HG03196 (cell line): Measurements from ENCODE around the gene SERPINA7.
"Not testable (repeated sequence)": the region's sequence is repeated elsewhere in the genome, so short reads cannot be mapped to it uniquely, and the experiment has no call there.

Experiments used
- ATAC-seq: cut with Tn5 transposase; IDR thresholded peaks from one replicate; pipeline ENCODE4 v1.9.1; 2021; ENCODE audit not compliant: unreplicated experiment

SERPINA7 gene, protein sequence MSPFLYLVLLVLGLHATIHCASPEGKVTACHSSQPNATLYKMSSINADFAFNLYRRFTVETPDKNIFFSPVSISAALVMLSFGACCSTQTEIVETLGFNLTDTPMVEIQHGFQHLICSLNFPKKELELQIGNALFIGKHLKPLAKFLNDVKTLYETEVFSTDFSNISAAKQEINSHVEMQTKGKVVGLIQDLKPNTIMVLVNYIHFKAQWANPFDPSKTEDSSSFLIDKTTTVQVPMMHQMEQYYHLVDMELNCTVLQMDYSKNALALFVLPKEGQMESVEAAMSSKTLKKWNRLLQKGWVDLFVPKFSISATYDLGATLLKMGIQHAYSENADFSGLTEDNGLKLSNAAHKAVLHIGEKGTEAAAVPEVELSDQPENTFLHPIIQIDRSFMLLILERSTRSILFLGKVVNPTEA

DNA sequence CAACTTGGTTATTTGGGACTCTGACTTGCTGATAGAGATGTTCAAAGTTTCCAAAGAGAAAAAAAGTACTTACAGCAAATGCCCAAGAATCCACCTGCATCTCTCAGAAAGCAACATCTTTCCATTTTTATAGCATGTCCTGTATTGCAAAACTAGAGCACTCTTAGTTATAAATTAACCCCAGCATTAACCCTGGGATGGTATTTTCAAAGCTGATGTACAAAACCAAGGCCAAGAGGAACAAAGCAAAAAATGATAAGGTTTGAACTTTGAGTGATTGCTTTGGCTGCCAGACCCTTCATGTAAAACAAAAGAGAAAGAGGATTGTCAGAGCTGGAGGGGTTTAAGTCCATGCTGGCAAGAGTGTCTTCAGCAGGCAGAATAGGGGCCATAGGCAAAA lies at the start of gene SERPINA7:
Gene SERPINA7 (minus strand): TSS at position 103 of the 400 bp plus-strand sequence. CDS start 1,669 bp downstream, outside the sequence.
- ATAC-seq = no peak

DNA sequence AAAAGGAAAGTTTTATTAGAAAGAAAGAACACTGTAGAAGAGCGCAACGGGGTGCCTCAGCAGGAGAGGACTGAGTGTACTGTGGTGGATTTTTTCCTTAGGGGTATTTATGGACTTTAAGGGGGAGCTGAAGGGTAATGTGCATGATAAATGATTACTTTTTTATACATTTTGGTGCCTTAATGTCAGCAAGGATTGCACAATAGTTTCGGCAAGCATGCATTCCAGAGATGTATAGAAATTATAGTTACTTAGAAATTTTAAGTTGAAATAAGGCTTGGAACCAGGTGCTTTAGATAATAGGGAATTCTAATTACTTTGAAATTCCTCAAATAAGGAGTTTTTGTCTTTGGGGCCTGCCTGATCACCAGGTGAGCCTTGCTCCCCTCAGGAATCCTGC lies 30.5 kb upstream of the SERPINA7 start:
- ATAC-seq = no peak

DNA sequence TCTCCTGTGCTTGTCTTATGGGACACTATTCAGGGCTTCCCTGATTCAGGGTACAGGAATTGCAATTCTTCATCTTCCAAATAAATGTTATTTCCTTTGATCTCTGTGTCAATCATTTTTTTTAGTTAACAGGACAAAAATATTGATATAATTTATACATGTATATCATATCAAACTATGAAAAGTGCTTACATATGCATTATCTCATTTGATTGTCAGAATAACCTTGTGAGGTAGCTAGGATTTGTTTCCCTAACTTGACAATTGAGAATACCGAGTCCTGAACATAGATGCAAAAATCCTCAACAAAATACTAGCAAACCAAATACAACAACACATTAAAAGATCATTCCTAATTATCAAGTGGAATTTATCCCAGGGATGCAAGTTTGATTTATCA lies 11.5 kb upstream of the SERPINA7 start:
- no peak for ATAC-seq

DNA sequence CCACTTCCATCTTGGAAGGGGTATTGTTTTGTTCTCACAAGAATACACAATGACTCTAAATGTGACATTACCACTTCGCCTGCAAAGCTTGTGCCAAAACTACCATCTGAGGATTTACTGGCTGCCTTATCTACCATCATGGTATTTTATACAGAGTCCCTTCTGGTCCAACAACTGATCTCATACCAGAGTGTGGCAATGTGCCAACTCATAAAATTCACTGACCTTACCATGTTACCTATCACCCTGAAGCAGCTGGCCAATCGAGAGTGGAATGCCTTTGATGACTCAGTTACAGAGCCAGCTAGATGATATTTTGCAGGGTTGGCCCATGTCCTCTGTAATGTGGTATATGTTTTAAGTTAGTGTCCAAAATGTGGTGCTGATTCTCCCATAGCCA lies 3.8 kb upstream of the SERPINA7 start:
- ATAC-seq = no peak

DNA sequence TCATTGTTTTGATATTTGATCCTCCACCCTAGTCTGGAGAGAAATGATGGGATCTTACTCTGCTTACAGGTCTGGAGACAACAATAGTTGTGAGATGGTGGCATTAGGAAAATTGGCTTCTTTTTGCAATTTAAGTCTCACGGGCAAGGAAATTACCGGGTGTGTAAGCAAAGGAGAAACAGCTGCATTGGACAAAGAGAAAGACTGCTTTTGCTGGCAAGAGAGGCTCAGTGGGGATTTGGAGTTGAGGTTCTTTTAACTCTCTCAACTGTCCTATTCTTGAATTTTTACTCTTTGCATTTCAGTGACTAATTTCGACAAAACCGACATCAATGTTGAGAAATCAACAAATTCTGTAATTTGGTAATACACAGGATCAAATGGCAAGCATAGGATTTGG lies 2.3 kb upstream of the SERPINA7 start:
- ATAC-seq = no peak

DNA sequence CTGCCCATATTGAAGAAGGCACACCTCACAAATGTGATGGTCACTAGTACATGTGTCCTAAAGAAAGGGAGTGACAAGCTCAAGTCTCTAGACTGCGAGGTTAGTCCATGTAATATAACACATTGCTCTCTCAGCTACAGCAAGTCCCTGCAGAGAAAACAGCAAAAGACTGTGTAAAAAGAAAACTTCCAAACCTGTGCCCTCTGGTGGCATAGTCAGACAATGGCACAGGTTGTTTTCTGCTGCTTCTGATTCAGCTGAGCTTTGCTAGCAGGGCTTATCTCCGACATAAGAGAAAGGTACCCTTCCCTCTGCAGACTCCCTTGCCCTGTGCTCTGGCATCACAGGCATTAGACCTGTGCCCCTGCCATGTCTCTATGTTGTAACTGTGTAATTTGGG lies 1.4 kb upstream of the SERPINA7 start:
- no peak for ATAC-seq

DNA sequence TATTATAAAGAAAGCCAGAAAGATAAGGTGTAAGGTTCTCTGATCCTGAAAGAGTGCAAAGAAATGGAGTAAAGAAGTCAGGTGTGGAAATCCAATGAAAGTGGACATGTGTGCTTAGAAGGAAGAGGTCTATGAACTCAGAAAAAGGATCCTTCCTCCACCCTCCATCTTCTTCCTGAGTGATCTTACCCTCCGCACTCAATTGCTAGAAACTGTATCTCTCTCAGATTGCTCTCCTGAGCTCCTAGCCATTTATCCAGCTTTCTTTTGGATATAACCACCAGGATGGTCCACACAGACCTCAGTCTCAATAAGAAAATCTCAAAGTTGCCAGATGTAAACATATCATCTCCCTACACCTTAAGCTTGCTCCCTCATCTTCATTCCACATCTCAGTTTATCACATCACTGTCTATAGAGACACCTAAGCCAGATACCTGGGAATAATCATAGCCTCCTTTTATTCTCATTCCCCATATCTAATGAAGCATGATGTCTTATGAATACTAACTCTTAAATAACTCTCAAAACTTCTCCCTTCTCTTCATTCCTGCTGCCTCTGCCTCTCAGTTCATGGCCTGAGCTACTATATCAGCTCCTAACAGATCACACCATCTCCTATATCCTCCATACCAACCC lies 573 bp downstream of the SERPINA7 start:
- ATAC-seq = no peak

DNA sequence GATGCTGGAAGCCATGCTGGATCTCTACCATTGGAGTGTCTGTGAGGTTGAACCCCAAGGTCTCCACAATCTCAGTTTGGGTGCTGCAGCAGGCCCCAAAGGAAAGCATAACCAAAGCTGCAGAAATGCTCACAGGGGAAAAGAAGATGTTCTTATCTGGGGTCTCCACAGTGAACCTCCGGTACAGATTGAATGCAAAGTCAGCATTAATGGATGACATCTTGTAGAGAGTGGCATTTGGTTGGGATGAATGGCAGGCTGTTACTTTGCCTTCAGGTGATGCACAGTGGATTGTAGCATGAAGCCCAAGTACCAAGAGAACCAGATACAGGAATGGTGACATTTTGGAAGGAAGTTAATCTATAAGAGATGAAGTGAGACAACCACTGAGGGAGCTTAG lies 1.8 kb downstream of the SERPINA7 start:
- ATAC-seq = no peak

DNA sequence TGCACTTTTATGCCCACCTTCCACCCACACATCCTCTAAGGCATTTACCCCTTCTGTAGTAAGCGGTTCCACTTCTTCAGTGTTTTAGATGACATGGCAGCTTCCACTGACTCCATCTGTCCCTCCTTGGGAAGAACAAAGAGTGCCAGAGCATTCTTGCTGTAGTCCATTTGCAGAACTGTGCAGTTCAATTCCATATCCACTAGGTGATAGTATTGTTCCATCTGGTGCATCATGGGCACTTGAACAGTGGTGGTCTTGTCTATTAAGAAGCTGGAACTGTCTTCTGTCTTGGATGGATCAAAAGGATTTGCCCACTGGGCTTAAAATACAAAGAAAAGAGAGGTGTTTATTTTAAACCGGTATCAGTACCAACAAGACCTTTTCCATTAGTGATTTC lies 3.5 kb downstream of the SERPINA7 start:
- no peak for ATAC-seq

DNA sequence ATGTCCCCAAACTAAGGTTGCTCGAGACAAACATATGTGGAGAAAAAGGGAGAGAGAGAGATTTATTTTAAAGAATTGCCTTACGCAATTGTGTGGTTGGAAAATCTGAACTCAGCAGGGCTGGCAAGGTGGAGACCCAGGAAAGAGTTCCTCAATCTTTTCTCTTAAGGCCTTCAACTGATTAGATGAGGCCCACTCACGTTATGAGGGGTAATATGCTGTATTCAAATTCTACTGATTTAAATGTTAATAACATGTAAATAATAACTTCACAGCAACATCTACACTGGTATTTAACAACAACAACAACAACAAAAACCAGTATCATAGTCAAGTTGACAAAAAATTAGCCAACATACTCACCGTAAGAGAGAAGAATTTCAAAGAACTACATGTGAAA lies 14.6 kb downstream of the SERPINA7 start:
- ATAC-seq = no peak

DNA sequence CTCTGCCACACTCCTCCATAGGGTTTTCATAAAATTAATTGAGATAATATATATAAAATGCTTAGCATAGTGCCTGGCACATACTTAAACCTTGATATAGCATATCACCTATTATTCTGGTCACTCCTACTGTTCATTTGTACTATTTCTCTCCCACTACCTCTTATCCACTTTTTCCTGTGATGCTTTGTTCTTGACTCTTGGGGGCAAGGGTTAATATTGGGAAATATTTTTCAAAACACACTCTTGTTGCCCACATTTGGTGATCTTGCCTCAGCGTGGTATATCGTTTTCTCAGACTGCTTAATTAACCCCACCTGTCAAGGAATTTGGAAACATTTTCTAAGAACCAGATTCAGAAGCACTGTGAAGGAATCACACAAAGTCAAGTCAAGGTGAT lies 16.3 kb downstream of the SERPINA7 start:
- no peak for ATAC-seq

DNA sequence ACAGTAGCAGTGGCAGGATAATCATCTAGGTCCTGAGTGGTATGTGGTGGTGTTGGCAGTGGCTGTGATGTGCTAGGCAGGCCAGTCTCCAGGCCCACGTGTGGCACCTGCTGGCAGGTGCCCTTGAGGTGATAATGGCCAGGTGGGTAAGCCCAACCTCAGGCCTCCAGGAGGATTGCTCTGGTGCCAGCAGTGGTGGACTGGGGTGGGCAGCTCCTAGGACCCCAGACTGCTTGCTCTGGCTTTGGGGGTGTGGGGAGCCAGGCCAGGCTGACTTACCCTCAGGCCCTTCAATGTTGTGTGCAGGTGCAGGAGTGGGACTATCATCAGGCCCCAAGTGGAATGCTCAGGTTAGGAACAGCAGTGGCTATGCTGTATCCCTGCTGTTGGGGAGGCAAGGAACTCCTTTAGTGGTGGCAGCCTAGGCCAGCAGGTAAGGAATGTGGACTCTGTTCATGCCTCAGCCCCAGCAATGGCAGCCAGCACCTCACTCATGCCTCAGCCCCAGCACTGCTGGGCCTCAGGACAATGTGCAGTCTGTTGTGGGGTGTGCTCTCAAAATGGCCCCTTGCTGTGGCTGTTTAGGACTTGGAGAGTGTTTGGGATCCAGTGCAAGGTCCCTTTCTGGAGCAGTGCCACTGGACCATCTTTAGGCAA lies 24.3 kb downstream of the SERPINA7 start:
- ATAC-seq = no peak

DNA sequence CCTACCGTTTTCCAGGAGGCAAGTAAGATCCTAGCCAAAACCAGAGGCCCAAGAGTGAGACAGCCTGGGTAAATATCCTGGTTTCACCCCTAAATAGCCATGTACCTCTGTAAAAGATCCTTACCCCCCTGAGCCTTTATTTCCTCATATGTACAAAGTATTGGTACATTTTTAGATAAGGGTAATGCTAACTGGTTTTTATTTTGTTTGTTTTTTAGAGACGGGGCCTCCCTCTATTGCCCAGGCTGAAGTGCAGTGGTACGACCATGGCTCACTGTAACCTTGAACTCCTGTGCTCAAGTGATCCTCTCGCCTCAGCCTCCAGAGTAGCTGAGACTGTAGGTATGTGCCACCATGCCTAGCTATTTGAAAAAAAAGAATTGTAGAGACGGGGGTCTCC lies 29.4 kb downstream of the SERPINA7 start:
- no peak for ATAC-seq

DNA sequence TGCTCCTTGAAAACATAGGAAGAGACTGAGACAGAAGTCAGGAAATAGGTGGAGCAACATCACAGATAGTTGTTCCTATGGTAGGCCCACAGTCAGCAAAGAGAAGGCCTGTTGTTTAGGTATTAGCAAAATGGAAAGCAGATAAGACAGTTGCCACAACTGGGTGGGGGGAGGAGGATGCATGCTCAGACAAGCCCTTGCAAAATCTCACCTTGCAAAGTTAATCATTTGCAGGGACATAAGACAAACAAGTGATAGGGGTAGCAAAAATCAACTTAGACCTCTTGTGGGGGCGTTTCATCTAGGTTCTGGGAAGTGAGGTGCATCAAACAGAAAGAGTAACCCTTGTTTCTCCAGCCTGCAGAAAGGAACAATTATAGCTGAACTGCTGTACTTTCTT lies 30.7 kb downstream of the SERPINA7 start:
- no peak for ATAC-seq

DNA sequence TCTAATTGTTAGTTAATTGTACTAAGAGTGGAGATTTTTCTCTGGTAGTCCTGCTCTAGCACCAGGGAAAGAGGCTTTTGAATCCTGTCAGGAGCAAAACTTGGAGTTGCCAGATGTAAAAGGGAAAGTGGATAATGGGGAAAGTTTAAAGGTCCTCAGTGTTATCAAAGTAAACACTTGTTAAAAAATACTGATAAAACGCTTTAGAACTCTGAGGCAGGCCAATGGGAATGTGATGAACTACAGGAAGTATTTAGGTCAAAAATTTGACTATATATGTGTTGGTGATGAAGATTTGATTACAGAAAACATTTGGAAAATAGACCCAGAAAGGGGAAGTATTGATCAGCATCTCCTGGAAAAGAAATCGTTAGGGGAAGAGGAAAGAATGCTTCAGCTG lies 32.8 kb downstream of the SERPINA7 start:
- no peak for ATAC-seq

DNA sequence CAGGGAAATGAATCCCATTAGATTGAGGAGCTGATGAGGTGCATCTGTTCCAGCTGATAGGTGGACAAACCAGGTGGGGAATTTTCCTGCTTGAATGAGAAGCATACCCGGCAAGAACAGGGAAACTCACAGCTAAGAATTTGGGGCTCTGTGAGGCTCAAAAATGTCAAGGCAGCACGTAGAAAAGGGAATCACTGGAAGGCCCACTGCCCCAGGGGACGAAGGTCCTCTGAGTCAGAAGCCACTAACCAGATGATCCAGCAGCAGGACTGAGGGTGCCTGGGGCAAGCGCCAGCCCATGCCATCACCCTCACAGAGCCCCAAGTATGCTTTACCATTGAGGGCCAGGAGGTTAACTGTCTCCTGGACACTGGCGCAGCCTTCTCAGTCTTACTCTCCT lies 37.9 kb downstream of the SERPINA7 start:
- not testable (repeated sequence) for ATAC-seq

DNA sequence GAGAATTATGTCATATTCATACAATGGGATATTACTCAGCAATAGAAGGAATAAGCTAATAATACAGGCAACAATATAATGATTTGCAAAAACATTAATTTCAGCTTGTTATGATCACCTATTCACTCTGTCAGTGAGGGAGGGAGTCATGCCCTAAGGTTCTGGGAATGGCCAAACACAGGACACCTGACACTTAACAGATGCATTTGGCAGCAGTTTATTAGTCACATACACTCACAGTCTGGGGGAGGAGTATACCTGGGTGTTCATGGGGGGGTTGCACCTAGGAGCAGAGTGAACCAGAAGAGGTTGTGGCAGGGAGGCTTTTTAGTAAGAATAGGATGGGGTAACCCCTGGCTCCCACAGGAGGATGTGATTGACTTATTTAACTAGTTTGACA lies 38.3 kb downstream of the SERPINA7 start:
- no peak for ATAC-seq

DNA sequence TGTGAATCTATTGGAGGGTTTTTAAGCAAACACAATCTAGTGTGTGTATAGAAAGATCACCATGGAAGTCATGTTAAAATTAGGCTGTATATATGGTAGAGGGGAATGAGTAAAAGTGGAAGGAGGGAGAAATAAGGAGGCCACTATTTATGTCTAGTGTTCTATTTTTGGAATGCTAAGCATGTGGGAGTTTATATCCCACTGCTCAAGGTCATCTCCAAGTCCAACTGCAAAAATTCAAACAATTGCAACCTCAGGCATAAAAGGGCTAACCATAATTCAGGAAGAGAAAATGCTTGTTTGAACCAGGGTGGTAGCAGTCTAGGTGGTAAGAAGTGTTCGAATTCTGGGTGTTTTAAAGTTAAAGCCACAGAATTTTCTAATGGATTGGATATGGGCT lies 39.2 kb downstream of the SERPINA7 start:
- no peak for ATAC-seq

DNA sequence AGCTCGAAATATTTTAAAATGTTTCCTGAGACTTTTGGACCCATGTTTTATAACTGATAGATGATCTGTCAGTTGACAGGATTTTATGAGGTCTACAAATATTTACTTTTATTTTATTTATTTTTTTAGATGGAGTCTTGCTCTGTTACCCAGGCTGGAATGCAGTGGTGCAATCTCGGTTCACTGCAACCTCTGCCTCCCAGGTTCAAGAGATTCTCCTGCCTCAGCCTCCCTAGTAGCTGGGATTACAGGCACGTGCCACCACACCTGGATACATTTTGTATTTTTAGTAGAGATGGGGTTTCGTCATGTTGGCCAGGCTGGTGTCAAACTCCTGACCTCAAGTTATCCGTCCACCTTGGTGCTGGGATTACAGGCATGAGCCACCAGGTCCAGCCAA lies 50.0 kb downstream of the SERPINA7 start:
- ATAC-seq = not testable (repeated sequence)
